Measurements from ENCODE around the gene TMEM8B. TPM values are rescaled to one million over a fixed set of nuclear protein-coding genes. Genes with fewer than 3 reads are reported as not detected.

TMEM8B gene
- total and polyA plus RNA-seq, 10 donors = 2.9 to 9.8 (median 6.2) TPM

- 89 to 94% (median 92%) methylated on average over 3 of the region's 3 CpGs for WGBS, 5 donors
- Histone ChIP-seq H3K4me3 (no peak overlapping the region), H3K36me3 (no peaks in the 10 kb centered on the region), H3K9me3 (no peaks in the 10 kb centered on the region), H3K4me1 (peaks cover 4 to 44% (median 24%) of the 10 kb centered on the region in 6 donors), H3K27me3 (replicated peaks in 1 of 7) (no peaks in the 10 kb centered on the region), H3K27ac (no peak overlapping the region)
- intact Hi-C loops (cut with DNase I; ENCODE audit: low total_unique reads) = no loop called here
- TF ChIP-seq POLR2A (IDR thresholded peaks at IDR 0.05) (no peak), POLR2AphosphoS5 (IDR thresholded peaks at IDR 0.05) (no peak)
- TF ChIP-seq, protein P1, sequence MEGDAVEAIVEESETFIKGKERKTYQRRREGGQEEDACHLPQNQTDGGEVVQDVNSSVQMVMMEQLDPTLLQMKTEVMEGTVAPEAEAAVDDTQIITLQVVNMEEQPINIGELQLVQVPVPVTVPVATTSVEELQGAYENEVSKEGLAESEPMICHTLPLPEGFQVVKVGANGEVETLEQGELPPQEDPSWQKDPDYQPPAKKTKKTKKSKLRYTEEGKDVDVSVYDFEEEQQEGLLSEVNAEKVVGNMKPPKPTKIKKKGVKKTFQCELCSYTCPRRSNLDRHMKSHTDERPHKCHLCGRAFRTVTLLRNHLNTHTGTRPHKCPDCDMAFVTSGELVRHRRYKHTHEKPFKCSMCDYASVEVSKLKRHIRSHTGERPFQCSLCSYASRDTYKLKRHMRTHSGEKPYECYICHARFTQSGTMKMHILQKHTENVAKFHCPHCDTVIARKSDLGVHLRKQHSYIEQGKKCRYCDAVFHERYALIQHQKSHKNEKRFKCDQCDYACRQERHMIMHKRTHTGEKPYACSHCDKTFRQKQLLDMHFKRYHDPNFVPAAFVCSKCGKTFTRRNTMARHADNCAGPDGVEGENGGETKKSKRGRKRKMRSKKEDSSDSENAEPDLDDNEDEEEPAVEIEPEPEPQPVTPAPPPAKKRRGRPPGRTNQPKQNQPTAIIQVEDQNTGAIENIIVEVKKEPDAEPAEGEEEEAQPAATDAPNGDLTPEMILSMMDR (IDR thresholded peaks at IDR 0.05 in 8 of 11, conservative IDR thresholded peaks at IDR 0.05 in 3 of 11) = no peak
- DNase-seq = no peak
Observed at GRCh38 chr9:35827486-35827885, 1.5 kb upstream of the TMEM8B start.

- H3K4me1 ChIP-seq = peaks cover 4 to 56% (median 31%) of the 10 kb centered on the region in 6 donors
- H3K36me3 ChIP-seq = no peaks in the 10 kb centered on the region
- intact Hi-C loops (cut with DNase I; ENCODE audit: low total_unique reads) = no loop called here
- peak within 1 kb of the TSS; percentile 54 to 85 (median 64) for H3K4me3 ChIP-seq
- 1 to 3% (median 2%) methylated on average over 12 to 21 of the region's 21 CpGs for WGBS, 5 donors
- no peak for TF ChIP-seq POLR2A (IDR thresholded peaks at IDR 0.05)
- TF ChIP-seq, protein P1 (IDR thresholded peaks at IDR 0.05 in 8 of 11, conservative IDR thresholded peaks at IDR 0.05 in 3 of 11) = no peak
- no peak for TF ChIP-seq POLR2AphosphoS5 (IDR thresholded peaks at IDR 0.05)
- H3K27ac ChIP-seq = peak within 1 kb of the TSS; percentile 89 to 97 (median 94)
- no peaks in the 10 kb centered on the region for H3K27me3 ChIP-seq (replicated peaks in 1 of 7)
- H3K9me3 ChIP-seq = no peaks in the 10 kb centered on the region
- DNase-seq = peak; percentile 89
Observed at GRCh38 chr9:35828716-35829083, 328 bp upstream of the TMEM8B start, which contains the start of gene FAM221B. TSS of gene FAM221B (minus strand) at chr9:35828732. CDS start at chr9:35826161, 2,571 bp downstream.

DNA sequence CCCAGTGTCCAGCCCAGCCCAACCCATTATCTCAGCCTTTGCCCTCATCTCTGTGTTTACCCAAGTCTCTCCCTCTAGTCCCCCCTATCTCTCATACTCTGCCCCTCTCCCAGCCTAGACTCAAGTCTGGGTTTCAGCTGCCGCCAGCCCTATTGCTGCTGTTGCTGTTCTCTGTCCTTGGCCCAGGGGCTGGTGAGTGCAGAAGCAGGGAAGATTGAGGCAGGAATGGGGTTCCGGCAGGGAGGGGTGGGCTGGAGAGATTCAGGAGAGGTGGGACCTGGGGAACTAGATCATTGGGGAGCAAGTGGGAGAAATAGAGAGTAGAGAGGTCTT, 702 bp downstream of the TMEM8B start:
- intact Hi-C loops (cut with DNase I; ENCODE audit: low total_unique reads) = no loop called here
- no peaks in the 10 kb centered on the region for H3K36me3 ChIP-seq
- peaks cover 10 to 66% (median 40%) of the 10 kb centered on the region in 6 donors for H3K4me1 ChIP-seq
- no peak for TF ChIP-seq POLR2A (IDR thresholded peaks at IDR 0.05)
- TF ChIP-seq, protein P1 (IDR thresholded peaks at IDR 0.05 in 8 of 11, conservative IDR thresholded peaks at IDR 0.05 in 3 of 11) = no peak
- TF ChIP-seq POLR2AphosphoS5 (IDR thresholded peaks at IDR 0.05) = no peak
- peak overlapping the region in 7 of 8 donors; percentile 54 to 85 (median 67) for H3K4me3 ChIP-seq
- H3K9me3 ChIP-seq = no peaks in the 10 kb centered on the region
- DNase-seq = no peak
- H3K27me3 ChIP-seq (replicated peaks in 1 of 7) = no peaks in the 10 kb centered on the region
- 72 to 82% (median 81%) methylated on average over 2 of the region's 2 CpGs for WGBS, 5 donors
- H3K27ac ChIP-seq = peak overlapping the region; percentile 89 to 97 (median 94)

- DNase-seq = no peak
- Histone ChIP-seq H3K36me3 (no peaks in the 10 kb centered on the region), H3K4me3 (no peak overlapping the region), H3K4me1 (peaks cover 14 to 76% (median 47%) of the 10 kb centered on the region in 6 donors), H3K27me3 (replicated peaks in 1 of 7) (no peaks in the 10 kb centered on the region), H3K27ac (no peak overlapping the region), H3K9me3 (no peaks in the 10 kb centered on the region)
- TF ChIP-seq POLR2AphosphoS5 (IDR thresholded peaks at IDR 0.05) (no peak), POLR2A (IDR thresholded peaks at IDR 0.05) (no peak)
- TF ChIP-seq, protein P1 (IDR thresholded peaks at IDR 0.05 in 8 of 11, conservative IDR thresholded peaks at IDR 0.05 in 3 of 11) = no peak
- intact Hi-C loops (cut with DNase I; ENCODE audit: low total_unique reads) = no loop called here
- WGBS, 5 donors = 86 to 94% (median 89%) methylated on average over 4 of the region's 4 CpGs
Observed at GRCh38 chr9:35831040-35831439, 2.0 kb downstream of the TMEM8B start.
